ENCODE measurements around the gene RBBP5.

DNA sequence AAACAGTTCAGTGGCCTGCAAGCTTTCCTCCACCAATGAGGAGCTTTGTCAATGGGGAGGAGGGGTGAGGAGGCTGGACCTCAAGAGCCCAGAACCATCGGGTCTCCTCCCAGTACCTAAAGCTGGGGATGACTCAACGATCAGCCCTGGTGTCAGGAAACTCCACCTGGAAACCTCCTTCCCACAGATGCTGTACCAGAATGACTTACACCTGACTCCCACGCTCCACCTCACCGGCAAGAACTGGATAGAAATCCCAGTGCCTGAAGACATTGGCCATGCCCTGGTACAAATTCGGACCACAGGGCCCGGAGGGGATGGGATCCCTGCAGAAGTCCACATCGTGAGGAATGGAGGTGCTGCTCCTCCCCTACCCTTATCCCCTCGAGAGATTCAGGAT, 48.9 kb downstream of the RBBP5 start:
- TF ChIP-seq CTCF (IDR thresholded peaks at IDR 0.05; ENCODE audit: insufficient read depth, low read length) (no peak), POLR2AphosphoS5 (IDR thresholded peaks at IDR 0.05; ENCODE audit: low read depth) (no peak)
